GM21717 (cell line): ENCODE data around the gene RFX6.
"Not testable (repeated sequence)": the region's sequence is repeated elsewhere in the genome, so short reads cannot be mapped to it uniquely, and the experiment has no call there.

ENCODE experiments used
- ATAC-seq: cut with Tn5 transposase; IDR thresholded peaks from one replicate; pipeline ENCODE4 v1.9.1; 2021; ENCODE audit warnings: mild to moderate bottlenecking, moderate library complexity; ENCODE audit not compliant: unreplicated experiment

Gene RFX6, protein sequence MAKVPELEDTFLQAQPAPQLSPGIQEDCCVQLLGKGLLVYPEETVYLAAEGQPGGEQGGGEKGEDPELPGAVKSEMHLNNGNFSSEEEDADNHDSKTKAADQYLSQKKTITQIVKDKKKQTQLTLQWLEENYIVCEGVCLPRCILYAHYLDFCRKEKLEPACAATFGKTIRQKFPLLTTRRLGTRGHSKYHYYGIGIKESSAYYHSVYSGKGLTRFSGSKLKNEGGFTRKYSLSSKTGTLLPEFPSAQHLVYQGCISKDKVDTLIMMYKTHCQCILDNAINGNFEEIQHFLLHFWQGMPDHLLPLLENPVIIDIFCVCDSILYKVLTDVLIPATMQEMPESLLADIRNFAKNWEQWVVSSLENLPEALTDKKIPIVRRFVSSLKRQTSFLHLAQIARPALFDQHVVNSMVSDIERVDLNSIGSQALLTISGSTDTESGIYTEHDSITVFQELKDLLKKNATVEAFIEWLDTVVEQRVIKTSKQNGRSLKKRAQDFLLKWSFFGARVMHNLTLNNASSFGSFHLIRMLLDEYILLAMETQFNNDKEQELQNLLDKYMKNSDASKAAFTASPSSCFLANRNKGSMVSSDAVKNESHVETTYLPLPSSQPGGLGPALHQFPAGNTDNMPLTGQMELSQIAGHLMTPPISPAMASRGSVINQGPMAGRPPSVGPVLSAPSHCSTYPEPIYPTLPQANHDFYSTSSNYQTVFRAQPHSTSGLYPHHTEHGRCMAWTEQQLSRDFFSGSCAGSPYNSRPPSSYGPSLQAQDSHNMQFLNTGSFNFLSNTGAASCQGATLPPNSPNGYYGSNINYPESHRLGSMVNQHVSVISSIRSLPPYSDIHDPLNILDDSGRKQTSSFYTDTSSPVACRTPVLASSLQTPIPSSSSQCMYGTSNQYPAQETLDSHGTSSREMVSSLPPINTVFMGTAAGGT

DNA sequence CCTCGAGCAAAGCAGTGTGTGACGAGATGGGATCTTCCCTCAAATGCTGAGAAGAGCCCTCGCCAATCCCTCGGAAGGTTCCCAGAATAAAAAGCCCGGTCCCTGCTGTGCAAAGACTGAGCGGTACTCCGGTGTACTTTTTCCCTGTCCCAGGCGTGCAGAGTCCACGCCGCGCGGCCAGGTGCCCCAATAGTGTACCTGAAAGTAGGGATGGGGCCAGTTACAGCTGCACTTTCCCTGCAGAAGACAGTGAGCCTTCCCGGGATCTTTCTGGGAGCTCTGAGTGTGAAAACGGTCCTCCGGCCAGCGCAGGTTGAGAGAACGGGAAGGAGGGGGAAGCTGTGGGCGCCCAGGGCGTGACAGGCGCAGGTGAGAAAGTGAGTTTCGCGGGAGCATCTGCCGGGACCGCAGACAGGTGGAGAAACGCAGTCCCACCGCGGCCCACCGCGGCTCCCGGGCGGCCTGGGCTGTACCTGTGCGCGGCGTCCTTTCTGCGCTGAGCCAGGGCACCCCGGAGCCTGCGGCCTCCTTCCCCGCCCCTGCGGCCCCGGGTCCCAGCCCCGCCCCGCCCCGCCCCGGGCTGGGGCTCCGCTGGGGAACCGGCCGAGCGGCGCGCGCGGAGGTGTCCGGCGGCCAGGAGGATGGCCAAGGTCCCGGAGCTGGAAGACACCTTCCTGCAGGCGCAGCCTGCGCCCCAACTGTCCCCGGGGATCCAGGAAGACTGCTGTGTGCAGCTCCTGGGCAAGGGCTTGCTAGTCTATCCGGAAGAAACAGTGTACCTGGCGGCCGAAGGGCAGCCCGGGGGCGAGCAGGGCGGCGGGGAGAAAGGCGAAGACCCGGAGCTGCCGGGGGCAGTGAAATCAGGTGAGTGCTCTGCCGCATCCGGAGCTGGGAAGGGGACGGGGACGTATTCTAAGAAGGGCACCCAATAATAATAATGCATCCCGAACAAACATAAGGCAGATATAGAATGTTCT, at the start of gene RFX6:
Gene RFX6 (plus strand): TSS at position 608 of the 977 bp plus-strand sequence. CDS start 34 bp downstream, at position 642.
- no peak for ATAC-seq

DNA sequence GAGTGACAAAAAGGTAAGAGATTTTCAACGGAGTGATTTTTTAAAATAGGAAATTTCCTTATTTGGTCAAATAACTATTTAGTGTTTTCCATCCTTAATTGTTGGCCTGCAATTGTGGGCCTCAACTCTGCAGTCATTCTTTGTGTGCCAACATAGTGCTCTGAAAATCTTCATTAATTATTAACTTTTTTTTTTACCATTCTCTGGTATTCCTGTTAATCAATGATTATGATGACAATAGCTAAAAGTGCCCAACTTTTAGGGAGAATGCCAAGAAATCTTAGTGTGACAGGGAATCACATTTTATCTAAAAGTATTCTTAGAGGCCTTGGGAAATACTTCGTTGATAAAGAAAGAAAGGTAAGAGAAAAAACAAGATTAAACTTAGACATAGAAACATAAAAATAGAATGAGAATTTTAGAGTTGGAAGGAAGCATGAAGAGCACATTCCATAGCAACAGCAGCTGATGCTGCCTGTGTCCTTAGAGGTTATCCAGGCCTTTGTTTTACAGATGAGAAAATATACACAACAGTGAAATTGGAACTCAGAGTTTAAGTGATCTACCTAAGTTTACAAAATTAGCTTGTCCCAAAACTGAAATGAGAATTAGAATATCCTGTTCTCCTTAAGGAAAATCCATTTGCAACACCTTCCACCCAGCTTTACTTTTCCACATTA, 49.3 kb upstream of the RFX6 start:
- ATAC-seq = no peak

DNA sequence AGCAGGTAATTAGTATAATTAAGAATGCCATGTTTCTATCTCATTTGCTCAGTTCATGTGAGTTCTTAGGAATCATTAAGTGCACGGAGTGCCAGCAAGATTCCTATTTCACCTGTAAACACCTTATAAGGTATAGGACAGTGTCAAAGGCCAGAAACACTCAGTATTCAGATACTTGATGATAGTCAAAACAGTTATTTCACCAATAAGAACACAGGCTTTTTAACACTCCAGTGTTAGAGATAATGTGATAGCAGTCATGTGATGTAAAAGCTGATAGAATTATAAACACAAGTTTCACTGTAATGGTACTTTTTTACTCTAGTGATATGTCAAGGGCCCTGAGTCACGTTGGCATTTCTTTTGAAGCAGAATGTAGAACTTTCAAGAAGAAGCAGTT, 48.1 kb upstream of the RFX6 start, which contains the start of gene GPRC6A:
Gene GPRC6A (minus strand): TSS at position 101 of the 400 bp plus-strand sequence. CDS start 70 bp downstream, at position 31.
- ATAC-seq = no peak

DNA sequence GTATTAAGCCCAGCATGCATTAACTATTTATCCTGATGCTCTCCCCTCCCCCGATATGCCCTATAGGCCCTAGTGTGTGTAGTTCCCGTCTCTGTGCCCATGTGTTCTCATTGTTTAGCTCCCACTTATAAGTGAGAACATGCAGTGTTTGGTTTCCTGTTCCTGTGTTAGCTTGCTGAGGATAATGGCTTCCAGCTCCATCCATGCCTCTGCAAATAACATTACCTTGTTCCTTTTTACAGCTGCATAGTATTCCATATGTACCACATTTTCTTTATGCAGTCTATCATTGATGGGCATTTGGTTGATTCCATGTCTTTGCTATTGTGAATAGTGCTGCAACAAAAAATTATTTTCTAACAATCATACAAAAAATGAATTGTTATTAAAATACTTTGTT, 42.5 kb upstream of the RFX6 start:
- ATAC-seq = not testable (repeated sequence)

DNA sequence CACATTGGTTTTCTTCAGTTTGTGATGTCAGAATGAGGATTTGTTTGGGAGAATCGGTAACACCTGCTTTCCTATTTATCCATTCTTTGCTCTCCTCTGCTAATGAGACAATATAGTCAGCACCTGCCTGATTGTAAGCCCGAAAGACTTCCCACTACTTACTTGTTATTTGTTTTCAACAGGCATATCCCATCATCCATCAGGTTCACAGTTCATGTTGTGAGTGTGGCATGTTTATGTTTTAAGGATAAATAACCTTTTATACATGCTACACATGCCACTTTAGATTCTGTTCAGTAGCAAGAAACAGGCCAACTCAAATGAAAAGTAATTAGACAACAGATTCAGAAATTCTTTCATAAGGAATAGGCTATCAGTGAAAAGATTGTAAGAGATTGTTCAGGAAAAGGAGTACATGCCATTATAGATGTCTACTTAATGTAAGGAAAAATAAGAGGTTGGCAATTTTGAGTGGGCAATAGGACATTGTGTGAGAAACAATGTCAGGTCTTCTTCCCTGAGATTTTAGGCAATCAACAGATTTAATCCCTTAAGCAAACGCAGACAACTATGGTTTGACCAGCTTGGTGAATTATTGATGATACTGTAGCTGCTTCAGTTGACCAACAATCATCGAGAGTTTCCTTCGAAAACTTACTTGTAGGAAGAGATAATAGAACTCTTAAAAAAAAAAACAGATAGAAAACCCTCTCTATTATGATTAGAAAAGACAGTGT, 40.3 kb upstream of the RFX6 start:
- ATAC-seq = no peak

DNA sequence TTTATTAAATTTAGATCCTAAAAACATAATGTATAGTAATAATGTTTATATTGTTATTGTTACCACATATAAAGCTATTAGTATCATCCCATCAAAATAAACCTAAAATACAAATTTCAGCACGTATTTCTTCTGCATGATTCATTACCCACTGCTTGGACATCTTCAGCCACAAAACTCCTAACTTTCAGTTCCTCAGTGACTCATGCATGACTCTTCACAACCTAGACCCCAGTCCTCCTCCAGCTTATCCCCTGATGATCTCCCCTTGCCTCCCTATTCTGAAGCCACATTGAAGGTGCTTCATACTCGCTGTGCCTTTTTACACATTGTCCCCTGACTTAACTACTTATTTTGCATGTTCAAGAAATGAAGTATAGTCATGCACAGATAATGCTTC, 37.0 kb upstream of the RFX6 start:
- ATAC-seq = no peak

DNA sequence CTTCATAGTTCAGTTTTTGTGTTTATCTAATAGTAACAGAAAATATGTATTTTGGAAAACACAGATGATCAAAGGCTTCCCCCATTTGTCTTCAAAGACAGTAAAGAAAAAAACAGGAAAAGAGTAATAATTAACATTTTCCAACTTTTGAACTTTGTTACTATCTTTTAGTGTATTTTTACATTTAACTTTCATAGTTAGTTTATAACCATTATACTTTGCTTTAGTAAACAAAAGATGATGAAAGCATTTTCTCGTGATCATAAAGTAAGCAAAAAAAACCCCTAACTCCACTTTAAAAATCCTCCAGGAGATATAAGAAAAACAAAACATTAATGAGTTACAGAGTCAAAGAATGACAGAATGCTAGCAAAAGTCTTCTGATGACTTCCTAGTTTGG, 34.6 kb upstream of the RFX6 start:
- ATAC-seq = no peak

DNA sequence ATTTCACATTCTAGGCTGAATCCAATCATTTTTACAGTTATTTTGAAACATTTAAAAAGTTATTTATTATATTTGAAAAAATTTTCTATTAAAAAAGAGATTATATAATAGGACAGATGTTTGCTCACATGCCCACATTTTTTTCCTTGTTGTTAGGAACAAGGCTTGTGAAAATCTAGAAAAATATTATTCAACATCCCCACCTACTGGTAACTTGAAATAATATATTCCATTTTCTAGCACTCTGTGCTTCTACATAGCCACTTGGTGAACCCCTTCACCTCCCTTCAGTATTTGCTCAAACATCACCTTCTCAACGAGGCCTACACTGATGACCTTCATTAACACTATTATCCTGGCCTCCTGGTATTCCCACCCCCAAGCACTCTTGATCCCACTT, 29.8 kb upstream of the RFX6 start:
- peak; percentile 58 for ATAC-seq

DNA sequence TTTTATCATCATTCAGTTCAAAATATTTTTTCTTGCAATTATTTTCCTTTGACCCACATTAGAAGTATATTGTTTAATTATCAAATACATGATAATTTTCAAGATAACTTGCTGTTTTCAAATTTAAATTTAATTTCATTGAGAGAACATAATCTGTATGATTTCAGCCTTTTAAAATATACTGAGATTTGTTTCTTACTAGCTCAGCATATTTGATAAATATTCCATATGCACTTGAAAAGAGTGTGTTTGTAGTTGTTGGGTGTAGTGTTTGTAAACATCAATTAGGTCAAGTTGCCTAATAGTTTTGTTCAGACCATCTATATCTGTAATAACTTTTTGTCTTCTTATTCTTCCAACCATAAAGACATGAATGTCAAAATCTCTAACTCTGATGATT, 19.0 kb upstream of the RFX6 start:
- no peak for ATAC-seq

DNA sequence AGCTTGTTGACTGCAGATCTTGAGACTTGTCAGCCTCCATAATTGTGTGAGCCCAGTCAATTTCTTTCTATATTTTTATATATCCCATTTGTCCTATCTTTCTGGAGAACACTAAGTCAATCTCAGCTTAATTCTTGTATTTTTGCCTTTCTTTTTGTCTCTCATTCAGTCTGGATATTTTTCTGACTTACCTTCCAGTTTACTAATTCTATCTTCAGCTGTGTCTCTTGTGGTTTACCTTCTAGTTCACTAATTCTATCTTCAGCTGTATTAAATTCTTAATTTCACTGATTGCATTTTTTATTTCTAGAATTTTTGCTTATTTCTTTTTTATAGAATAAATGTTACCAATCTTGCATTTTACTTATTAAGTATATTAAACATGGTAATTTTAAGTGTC, 17.8 kb upstream of the RFX6 start:
- no peak for ATAC-seq

DNA sequence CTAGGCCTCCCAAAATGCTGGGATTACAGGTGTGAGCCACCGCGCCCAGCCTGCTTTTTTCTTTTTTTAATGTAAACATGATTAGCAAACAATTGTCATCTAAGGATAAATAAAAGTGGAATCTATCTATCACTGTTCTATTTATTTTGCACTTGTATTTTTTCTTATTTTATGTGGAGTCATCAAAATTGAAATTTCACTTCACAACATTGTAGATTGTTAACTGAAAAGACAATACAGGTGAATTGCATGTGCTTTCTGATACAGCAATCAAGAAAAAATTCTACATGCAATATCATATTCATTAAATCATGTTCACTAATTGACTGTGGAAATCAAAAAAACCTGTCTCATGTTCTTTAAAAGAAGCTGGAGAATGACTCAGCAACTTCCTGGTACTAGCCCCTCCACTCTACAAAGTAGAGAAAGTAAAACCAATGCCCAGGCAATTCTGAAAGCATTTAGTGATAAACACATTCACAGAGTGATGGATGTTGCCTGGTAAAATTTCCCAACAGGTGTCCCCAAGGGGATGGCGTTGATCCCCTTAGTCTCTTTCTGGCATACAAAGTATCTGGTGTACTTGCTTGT, 10.7 kb upstream of the RFX6 start:
- ATAC-seq = peak; percentile 90

DNA sequence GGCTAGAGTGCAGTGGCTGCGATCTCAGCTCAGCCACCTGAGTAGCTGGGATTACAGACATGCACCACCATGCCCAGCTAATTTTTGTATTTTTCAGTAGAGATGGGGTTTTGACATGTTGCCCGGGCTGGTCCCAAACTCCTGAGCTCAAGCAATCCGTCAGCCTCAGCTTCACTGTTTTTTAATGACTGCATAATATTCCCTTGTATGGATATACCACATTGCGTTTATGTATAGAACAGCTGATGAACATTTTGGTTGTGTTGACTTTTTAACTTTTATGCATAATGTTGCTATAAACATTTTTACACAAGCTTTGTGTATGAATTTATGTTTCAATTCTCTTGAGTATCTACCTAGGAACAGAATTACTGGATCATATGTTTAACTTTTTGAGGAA, 4.3 kb upstream of the RFX6 start:
- ATAC-seq = no peak

DNA sequence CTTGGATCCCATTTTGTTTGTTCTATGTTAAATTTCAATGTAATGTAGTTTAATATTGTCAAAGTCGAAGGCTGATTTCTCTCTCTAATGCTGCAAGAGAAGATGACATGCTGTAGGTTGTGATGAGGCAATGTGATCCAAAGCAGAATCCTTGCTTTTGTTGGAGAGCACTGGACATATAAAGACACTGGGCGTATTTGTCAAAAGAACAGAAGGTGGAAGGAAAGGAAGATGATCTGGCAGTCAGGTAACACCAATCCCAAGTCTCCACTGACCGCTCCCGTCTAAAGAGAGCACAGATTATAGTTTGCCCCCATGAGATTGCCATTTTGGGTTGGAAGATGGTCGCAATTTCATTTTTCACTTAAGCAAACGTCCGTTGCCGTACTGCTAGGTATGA, 935 bp upstream of the RFX6 start:
- ATAC-seq = no peak

DNA sequence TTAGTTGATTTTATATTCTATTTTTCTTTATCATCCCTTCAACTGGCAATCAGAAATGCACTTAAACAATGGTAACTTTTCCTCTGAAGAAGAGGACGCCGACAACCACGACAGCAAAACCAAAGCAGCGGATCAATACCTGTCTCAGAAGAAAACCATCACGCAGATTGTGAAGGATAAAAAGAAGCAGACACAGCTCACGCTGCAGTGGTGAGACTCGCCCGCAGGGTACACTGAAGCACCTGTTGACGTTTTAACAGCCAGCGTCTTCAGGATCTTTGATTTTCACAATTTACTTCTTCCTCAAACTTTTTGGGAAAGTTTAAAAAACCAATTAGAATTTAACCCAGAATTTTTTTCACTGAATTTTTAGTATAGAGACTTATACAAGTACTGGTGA, 701 bp downstream of the RFX6 start:
- no peak for ATAC-seq

DNA sequence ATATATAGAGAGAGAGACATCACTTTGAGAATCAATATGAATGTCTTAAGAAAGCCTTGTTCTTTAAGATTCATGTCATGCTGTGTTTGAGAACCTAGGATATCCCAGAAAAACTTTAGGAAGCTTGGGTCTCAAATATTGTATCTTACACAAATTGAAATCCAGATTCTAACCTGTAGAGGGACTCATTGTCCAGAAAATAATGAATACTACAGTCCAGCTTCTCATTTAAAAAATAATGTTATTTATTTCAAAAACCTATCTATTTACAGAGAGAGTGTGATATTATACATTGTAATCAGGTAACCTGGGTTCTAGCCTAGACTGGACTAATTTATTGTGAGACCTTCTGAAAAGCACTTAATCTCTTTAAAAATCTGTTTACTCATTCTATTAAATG, 4.2 kb downstream of the RFX6 start:
- ATAC-seq = no peak

DNA sequence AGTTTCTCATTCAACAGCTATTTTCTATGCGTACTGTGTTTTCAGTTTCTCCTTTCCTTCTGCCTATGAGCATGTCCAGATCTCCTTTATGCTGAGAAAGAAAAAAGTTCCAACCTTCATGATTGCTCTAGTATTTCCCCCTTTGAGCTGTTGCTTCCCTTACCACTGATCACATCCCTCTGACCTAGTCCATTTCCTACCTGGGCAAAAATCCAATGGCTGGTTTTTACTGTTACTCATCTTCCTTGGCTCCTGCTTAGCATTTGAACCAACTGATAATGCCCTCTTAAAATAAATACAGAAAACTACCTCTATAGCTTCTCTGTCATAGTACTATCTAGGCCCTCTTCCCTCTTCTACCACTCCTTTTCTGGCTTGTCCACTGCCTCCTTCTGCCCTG, 6.0 kb downstream of the RFX6 start:
- ATAC-seq = no peak

DNA sequence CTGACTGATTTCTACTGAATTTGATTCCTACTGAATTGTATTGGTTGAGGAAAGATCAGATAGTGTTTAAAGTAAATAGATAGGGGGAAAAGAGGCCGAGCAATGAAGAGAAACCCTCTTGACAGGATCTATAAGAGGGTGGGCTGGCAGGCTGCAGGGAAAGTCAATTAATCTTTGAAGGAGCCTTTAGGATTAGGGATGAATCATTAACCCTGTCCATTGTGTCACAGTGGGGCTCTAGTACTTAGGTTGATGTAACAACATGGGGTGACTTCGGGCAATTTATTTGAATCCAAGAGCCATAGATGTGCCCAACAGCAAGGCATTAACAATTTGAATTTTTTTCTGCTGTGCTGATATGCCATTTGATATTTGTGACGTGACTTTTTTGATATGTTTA, 7.5 kb downstream of the RFX6 start:
- ATAC-seq = no peak

DNA sequence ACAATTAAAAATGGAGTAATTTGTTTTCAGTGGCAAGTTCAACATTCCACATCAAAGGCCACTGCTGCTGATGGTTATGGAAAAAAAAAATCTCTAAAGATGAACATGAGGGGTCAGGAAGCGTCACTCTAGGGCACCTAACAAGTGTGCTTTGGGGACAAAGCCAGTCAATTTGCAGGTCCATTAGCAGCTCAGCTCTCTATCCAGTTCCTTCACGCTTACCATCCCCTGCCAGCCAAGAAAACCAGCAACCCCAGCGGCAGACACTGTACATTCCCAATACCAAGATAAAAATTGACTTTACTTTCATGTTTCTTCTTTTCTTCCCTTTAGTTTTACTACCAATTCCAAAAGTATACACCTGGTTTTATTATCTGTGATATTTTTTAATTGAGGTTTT, 10.1 kb downstream of the RFX6 start:
- no peak for ATAC-seq

DNA sequence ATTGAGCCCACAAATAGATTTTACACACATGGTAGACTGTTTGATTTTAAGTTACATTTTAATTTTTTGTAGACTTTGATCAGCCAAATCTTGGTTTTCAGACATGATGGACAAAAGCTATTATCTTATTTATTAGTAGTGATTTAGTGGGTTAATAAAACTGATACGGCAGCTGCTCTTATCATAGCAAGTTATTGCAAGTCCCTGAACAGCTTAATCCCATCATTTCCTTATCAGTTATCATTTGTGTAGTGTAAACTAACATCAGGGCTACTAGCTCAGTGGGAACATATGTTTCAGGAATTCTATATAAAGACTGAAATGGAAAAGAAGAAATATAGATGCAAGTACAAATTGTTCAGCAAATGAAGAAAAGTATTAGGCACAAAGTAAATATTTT, 10.9 kb downstream of the RFX6 start:
- ATAC-seq = no peak
